Right cardiac atrium (tissue), 5 donors: Measurements from ENCODE around the gene SNX5. TPM values are rescaled to one million over a fixed set of nuclear protein-coding genes. Genes with fewer than 3 reads are reported as not detected.

ENCODE experiments used
- ATAC-seq, 2 donors: fragments of 200-7000 bp; cut with Tn5 transposase; one replicate each; pipeline versions ENCODE4 v1.8.0 to v1.9.1; 2020; ENCODE audit warnings: moderate library complexity in 2 of 2, mild to moderate bottlenecking in 1 of 2
- DNase-seq, 3 donors: peaks; one replicate each; pipeline ENCODE4 v3.0.0-alpha.2; 2020
- H3K27ac ChIP-seq: one replicate; pipeline ENCODE4 v1.5.1; 2013; ENCODE audit warnings: mild to moderate bottlenecking, low read length, control low read depth, moderate library complexity
- H3K27me3 ChIP-seq: one replicate; pipeline ENCODE4 v1.6.1; 2013; ENCODE audit not compliant: control insufficient read depth, insufficient read depth
- H3K4me1 ChIP-seq: one replicate; pipeline ENCODE4 v1.6.1; 2013; ENCODE audit warnings: low read length; ENCODE audit not compliant: control insufficient read depth, insufficient read depth
- H3K4me3 ChIP-seq: one replicate; pipeline ENCODE4 v1.5.1; 2013; ENCODE audit warnings: low read length, control low read depth
- H3K9me3 ChIP-seq: one replicate; pipeline ENCODE4 v1.6.1; 2013; ENCODE audit warnings: low read length; ENCODE audit not compliant: control insufficient read depth
- WGBS: extraction: QIAGEN DNeasy Blood & Tissue Kit; methylation state at CpG from one replicate; pipeline ENCODE4 v1.1.7; 2013; 5-methylcytosine and 5-hydroxymethylcytosine counted together
- intact Hi-C, 4 donors: fragments of 100-400 bp; cut with DNase I; formaldehyde crosslinking; loops; one replicate each; pipeline versions ENCODE4 v1.11.0 to v1.14.0; 2022 to 2023
- polyA plus RNA-seq: library from polyadenylated mRNA; stranded (reverse); fragments of 200-250 nt; gene quantifications from one replicate; pipeline ENCODE4 v1.2.3, GENCODE V29; 2013
- total RNA-seq, 4 donors: library from RNA; stranded (reverse); fragmentation: NEBNext Ultra II Directional; extraction: Animal tissue kit (Norgen Biotek cat#: 25700); gene quantifications; one replicate each; pipeline ENCODE4 v1.2.1, GENCODE V29; 2021
- donor health status: healthy with polysubstance abuse.
- donor health status: DM: no; HTN: yes; CAD: no.
- donor health status: DM: no; HTN: no; CAD: no.
- donor health status: DM: no; HTN: yes; CAD: no; lungs with severe emphysema.
- donor health status: DM: yes; HTN: yes; CAD: no.

SNX5 gene
- total and polyA plus RNA-seq, 5 donors, result 46.7 to 53.9 (median 47.8) TPM

GRCh38 chr20:17893445-17893844 is 75.1 kb downstream of the SNX5 start:
- H3K4me1 ChIP-seq, result peaks cover 3% of the 10 kb centered on the region

GRCh38 chr20:17892189-17892938 is 76.2 kb downstream of the SNX5 start:
- 71% methylated on average over 2 of the region's 2 CpGs for WGBS
- DNase-seq (no peak), ATAC-seq (no peak)
- Histone ChIP-seq H3K4me3 (no peak overlapping the region), H3K27ac (no peak overlapping the region), H3K9me3 (no peaks in the 10 kb centered on the region), H3K4me1 (peaks cover 3% of the 10 kb centered on the region), H3K27me3 (no peaks in the 10 kb centered on the region)
- intact Hi-C loops, result loop anchor here in 3 of 4 donors (10.0 kb wide), 2 partner anchors 238 to 358 kb away; partner anchors contain the start of gene BFSP1 (in 2 of the 3)

More at GRCh38 chr20:17893445-17893844, 75.1 kb downstream of the SNX5 start:
- WGBS, result 82% methylated on average over 3 of the region's 3 CpGs
- ATAC-seq (no peak), DNase-seq (no peak)
- H3K27ac ChIP-seq, result no peak overlapping the region
- intact Hi-C loops, result loop anchor here in 3 of 4 donors (10.0 kb wide), 2 partner anchors 239 to 359 kb away; partner anchors contain the start of gene BFSP1 (in 2 of the 3)
- H3K9me3 ChIP-seq, result no peaks in the 10 kb centered on the region
- no peaks in the 10 kb centered on the region for H3K27me3 ChIP-seq
- no peak overlapping the region for H3K4me3 ChIP-seq

Other genes starting within 250 kb of the SNX5 start
- gene MGME1, start 224 bp upstream of the SNX5 start, total RNA-seq, result 10 to 100 TPM in 3 of 4 donors, 1 to 10 TPM in 1; 9.7 to 12.0 (median 10.8) TPM
- gene MGME1, start 224 bp upstream of the SNX5 start, polyA plus RNA-seq, result 10.9 TPM
- not detected for gene OVOL2, start 89.1 kb upstream of the SNX5 start, total RNA-seq
- not detected for gene OVOL2, start 89.1 kb upstream of the SNX5 start, polyA plus RNA-seq
- 10 to 100 TPM in 3 of 4 donors, 1 to 10 TPM in 1; 9.0 to 14.5 (median 13.4) TPM for gene KAT14, start 169.1 kb upstream of the SNX5 start, total RNA-seq
- gene KAT14, start 169.1 kb upstream of the SNX5 start, polyA plus RNA-seq, result 7.3 TPM
- gene PET117, start 169.1 kb upstream of the SNX5 start, total RNA-seq, result 10 to 100 TPM in 2 of 4 donors, 1 to 10 TPM in 2; 9.4 to 10.9 (median 10.1) TPM
- gene PET117, start 169.1 kb upstream of the SNX5 start, polyA plus RNA-seq, result 11.4 TPM